Adrenal gland (tissue), 12 donors: Measurements from ENCODE around the gene MAST2. TPM values are rescaled to one million over a fixed set of nuclear protein-coding genes. Genes with fewer than 3 reads are reported as not detected.

ENCODE experiments used
- DNase-seq, 7 donors: peaks; one replicate each; pipeline ENCODE4 v3.0.0-alpha.2; 2019 to 2020
- H3K27ac ChIP-seq, 5 donors: fragments of 200-600 bp; sonication (generic) in 4 of 5; 1 replicate in 3 of 5; 2 replicates in 2 of 5; pipeline versions ENCODE4 v1.5.1 to v1.8.0; 2016 to 2020; ENCODE audit warnings: mild to moderate bottlenecking in 1 of 5
- H3K27me3 ChIP-seq: fragments of 200-600 bp; 2 replicates; pipeline ENCODE4 v1.8.0; 2021
- H3K36me3 ChIP-seq, 2 donors: fragments of 200-600 bp; replicated peaks in 1 of 2; 1 replicate in 1 of 2; 2 replicates in 1 of 2; pipeline versions ENCODE4 v1.5.1 to v1.8.0; 2018 to 2022
- H3K4me1 ChIP-seq, 2 donors: fragments of 200-600 bp; replicated peaks in 1 of 2; 1 replicate in 1 of 2; 2 replicates in 1 of 2; pipeline versions ENCODE4 v1.5.1 to v1.8.0; 2018 to 2021
- H3K4me3 ChIP-seq, 4 donors: fragments of 200-600 bp; sonication (generic) in 3 of 4; one replicate each; pipeline ENCODE4 v1.5.1; 2016 to 2018
- H3K9me3 ChIP-seq, 3 donors: fragments of 200-600 bp; sonication (generic) in 1 of 3; replicated peaks in 1 of 3; 1 replicate in 2 of 3; 2 replicates in 1 of 3; pipeline versions ENCODE4 v1.5.1 to v1.8.0; 2016 to 2021
- POLR2A ChIP-seq, 2 donors: fragments of 450-650 bp; IDR thresholded peaks; one replicate each; pipeline ENCODE4 v1.6.1; 2017; ENCODE audit warnings: antibody characterized with exemption in 2 of 2, mild to moderate bottlenecking in 2 of 2, moderate library complexity in 1 of 2
- WGBS, 4 donors: extraction: QIAGEN DNeasy Blood & Tissue Kit in 2 of 4; methylation state at CpG; one replicate each; pipeline versions ENCODE4 v1.1.5 to v1.1.7; 2013 to 2017; 5-methylcytosine and 5-hydroxymethylcytosine counted together
- intact Hi-C, 2 donors: fragments of 100-400 bp; cut with DNase I; formaldehyde crosslinking; loops; one replicate each; pipeline versions ENCODE4 v1.14.1 to v1.15.0; 2022 to 2023
- polyA plus RNA-seq, 3 donors: library from polyadenylated mRNA; stranded (reverse); fragments of 200-250 nt in 2 of 3; fragments of 350-450 nt in 1 of 3; fragmentation: Illumina TruSeq in 1 of 3; extraction: RNeasy Lipid Tissue Mini Kit (QIAGEN cat#74804) in 1 of 3; gene quantifications; one replicate each; pipeline ENCODE4 v1.2.3, GENCODE V29; 2013 to 2014
- total RNA-seq, 9 donors: library from RNA; depleted of rRNA in 4 of 9; stranded (reverse); fragments of >200 nt in 4 of 9; fragments of 120-200 nt in 1 of 9; fragmentation: NEBNext Ultra II Directional in 1 of 9; extraction: Animal tissue kit (Norgen Biotek cat#: 25700) in 1 of 9; gene quantifications; one replicate each; pipeline versions ENCODE4 v1.1.0 to v1.2.4, GENCODE V29; 2013 to 2023
- TF ChIP-seq, protein P1 (sequence below), 6 experiments: fragments of 450-650 bp in 4 of 6; fragments of 200-600 bp in 2 of 6; sonication (generic) in 1 of 6; IDR thresholded peaks; 1 replicate in 5 of 6; 2 replicates in 1 of 6; pipeline versions ENCODE4 v1.5.1 to v1.8.0; 2016 to 2021; ENCODE audit warnings: antibody characterized with exemption in 6 of 6, mild to moderate bottlenecking in 2 of 6, moderate library complexity in 1 of 6
- donor health status: healthy with polysubstance abuse.
- donor health status: Bipolar disorder and iron deficiency.
- donor health status: DM: yes; HTN: yes; CAD: no.
- donor health status: DM: no; HTN: no; CAD: no.
- donor health status: DM: no; HTN: no; CAD: no.
- donor health status: DM: yes; HTN: yes; CAD: no.

MAST2 gene
- total and polyA plus RNA-seq, 12 donors, result 18.1 to 38.5 (median 23.5) TPM

DNA sequence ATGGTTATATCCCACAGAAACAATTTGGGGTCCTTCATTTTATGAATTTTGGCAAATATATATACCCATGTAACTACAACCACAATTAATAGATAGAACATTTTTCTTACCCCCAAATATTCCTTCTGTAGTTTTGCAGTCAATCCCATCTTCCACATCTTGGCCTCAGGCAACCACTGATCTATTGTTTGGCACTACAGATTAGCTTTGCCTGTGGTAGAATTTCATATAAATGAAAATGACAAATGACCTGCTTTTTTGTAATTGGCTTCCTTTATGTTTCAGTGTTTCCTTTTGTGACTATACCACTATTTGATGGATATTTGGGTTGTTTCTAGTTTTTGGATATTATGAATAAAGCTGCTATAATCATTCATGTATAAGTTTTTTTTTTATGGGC, 91.5 kb downstream of the MAST2 start:
- intact Hi-C loops, result no loop called here

DNA sequence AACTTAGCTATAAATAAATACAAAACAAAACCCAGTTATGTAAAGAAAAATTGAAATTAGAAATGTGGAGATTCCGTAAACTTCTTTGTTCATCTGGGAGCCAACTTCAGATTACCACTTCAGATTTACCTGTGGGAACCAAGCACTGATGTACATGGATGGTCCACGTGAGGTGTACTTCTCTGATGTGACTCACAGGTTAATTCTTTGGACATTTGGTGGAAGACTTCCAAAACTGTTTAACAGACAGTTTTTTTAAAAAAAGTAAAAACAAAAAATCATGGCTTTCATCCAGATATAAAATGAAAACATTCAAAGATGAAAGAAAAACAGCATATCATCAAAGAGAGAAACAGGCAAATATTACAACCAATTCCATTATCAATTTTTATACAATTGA, 92.0 kb downstream of the MAST2 start:
- Histone ChIP-seq H3K4me1 (peaks cover 6 to 21% of the 10 kb centered on the region in 2 donors), H3K27ac (no peak overlapping the region), H3K36me3 (no peaks in the 10 kb centered on the region), H3K27me3 (no peaks in the 10 kb centered on the region), H3K9me3 (no peaks in the 10 kb centered on the region), H3K4me3 (no peak overlapping the region)
- intact Hi-C loops, result no loop called here
- no peak for TF ChIP-seq POLR2A (IDR thresholded peaks at IDR 0.05)
- TF ChIP-seq, protein P1, sequence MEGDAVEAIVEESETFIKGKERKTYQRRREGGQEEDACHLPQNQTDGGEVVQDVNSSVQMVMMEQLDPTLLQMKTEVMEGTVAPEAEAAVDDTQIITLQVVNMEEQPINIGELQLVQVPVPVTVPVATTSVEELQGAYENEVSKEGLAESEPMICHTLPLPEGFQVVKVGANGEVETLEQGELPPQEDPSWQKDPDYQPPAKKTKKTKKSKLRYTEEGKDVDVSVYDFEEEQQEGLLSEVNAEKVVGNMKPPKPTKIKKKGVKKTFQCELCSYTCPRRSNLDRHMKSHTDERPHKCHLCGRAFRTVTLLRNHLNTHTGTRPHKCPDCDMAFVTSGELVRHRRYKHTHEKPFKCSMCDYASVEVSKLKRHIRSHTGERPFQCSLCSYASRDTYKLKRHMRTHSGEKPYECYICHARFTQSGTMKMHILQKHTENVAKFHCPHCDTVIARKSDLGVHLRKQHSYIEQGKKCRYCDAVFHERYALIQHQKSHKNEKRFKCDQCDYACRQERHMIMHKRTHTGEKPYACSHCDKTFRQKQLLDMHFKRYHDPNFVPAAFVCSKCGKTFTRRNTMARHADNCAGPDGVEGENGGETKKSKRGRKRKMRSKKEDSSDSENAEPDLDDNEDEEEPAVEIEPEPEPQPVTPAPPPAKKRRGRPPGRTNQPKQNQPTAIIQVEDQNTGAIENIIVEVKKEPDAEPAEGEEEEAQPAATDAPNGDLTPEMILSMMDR (IDR thresholded peaks at IDR 0.05), result no peak
- no peak for DNase-seq
- WGBS, 4 donors, result 78 to 88% (median 82%) methylated on average over 2 of the region's 2 CpGs

More for the DNA sequence above, 91.5 kb downstream of the MAST2 start:
- Histone ChIP-seq H3K9me3 (no peaks in the 10 kb centered on the region), H3K4me1 (peaks cover 6 to 21% of the 10 kb centered on the region in 2 donors), H3K27ac (no peak overlapping the region), H3K4me3 (no peak overlapping the region), H3K27me3 (no peaks in the 10 kb centered on the region), H3K36me3 (no peaks in the 10 kb centered on the region)
- TF ChIP-seq, protein P1 (IDR thresholded peaks at IDR 0.05), result no peak
- TF ChIP-seq POLR2A (IDR thresholded peaks at IDR 0.05), result no peak
- no peak for DNase-seq

- intact Hi-C loops, result no loop called here
- H3K9me3 ChIP-seq, result peaks cover 0 to under 1% (median 0%) of the 10 kb centered on the region in 3 donors
- no peak overlapping the region for H3K27ac ChIP-seq
- 95 to 100% (median 97%) methylated on average over 2 of the region's 2 CpGs for WGBS, 4 donors
- H3K4me3 ChIP-seq, result no peak overlapping the region
- no peak for TF ChIP-seq POLR2A (IDR thresholded peaks at IDR 0.05)
- TF ChIP-seq, protein P1 (IDR thresholded peaks at IDR 0.05), result no peak
- H3K27me3 ChIP-seq, result no peaks in the 10 kb centered on the region
- H3K36me3 ChIP-seq, result no peaks in the 10 kb centered on the region
- DNase-seq, result no peak
- H3K4me1 ChIP-seq, result no peaks in the 10 kb centered on the region
Measured at GRCh38 chr1:45906883-45907282, 103.5 kb downstream of the MAST2 start.

DNA sequence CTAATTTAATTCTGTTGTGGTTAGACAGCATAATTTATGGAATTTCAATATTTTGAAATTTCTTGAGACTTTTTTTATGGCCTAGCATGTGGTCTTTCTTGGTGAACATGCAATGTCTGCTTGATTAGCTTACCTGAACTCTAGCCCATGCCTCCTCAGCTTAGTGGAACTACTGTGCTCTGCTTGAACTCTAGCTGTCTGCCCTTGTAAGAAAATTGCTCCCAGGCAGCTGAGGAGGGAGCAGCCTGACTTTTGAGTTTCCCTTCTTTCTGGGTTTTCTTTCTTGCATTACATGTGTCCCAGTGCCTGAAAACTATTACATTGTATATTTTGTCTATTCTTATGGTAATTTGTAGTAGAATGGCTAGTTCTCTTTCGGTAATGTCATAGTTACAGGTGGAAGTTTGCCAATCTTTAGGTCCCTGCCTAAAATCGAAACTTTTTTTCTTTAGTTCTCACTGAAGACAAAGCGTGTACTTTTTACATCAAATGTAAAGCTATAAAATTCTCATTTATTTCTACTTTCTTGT, 105.3 kb downstream of the MAST2 start:
- H3K27ac ChIP-seq, result no peak overlapping the region
- H3K36me3 ChIP-seq, result no peaks in the 10 kb centered on the region
- no peak overlapping the region for H3K4me3 ChIP-seq
- H3K4me1 ChIP-seq, result peaks cover 10 to 13% of the 10 kb centered on the region in 2 donors
- WGBS, 4 donors, result 75 to 82% (median 81%) methylated on average over 3 of the region's 3 CpGs
- TF ChIP-seq, protein P1 (IDR thresholded peaks at IDR 0.05), result no peak
- TF ChIP-seq POLR2A (IDR thresholded peaks at IDR 0.05), result no peak
- no peaks in the 10 kb centered on the region for H3K9me3 ChIP-seq
- intact Hi-C loops, result no loop called here
- H3K27me3 ChIP-seq, result no peaks in the 10 kb centered on the region
- no peak for DNase-seq
